Fibroblast of pulmonary artery (primary cell): ENCODE measurements around the gene KCNH1.
"Not testable (repeated sequence)": the region's sequence is repeated elsewhere in the genome, so short reads cannot be mapped to it uniquely, and the experiment has no call there.

ENCODE experiments used
- DNase-seq: peaks from one replicate; pipeline ENCODE4 v3.0.0-alpha.2; 2010; ENCODE audit warnings: low read depth
- H3K4me3 ChIP-seq: replicated peaks from 2 replicates; pipeline ENCODE4 v1.5.1; 2011; ENCODE audit warnings: low read depth, mild to moderate bottlenecking, control low read depth, low read length, moderate library complexity
- CTCF ChIP-seq: IDR thresholded peaks from 2 replicates; pipeline ENCODE4 v1.5.1; 2011; ENCODE audit warnings: mild to moderate bottlenecking, control low read depth, low read length, inconsistent platforms; ENCODE audit errors: missing control alignments

KCNH1 gene

DNA sequence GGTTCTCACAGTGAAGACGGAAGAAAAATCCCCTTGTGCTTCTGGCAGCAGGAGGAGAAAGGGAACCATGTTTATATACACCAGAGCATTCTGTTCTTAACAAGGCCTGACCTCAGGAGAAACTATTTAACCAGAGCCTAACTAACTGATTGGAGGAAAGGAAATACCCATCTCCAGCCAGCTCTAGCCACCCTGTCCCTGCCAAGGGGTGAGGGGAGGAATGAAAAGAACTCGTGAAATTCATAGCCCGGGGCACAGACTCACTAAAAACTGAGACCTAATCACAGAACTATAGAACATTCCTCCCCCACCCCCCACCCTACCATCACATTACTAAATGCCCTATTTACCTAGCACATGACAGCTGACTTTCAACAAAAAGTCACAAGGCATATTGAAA, 65.0 kb downstream of the KCNH1 start:
- H3K4me3 ChIP-seq: no peak overlapping the region
- DNase-seq: no peak
- TF ChIP-seq CTCF: no peak

- H3K4me3 ChIP-seq: no peak overlapping the region
- DNase-seq: no peak
- TF ChIP-seq CTCF: no peak
These were observed 67.1 kb downstream of the KCNH1 start for GRCh38 chr1:211066781-211067384.

- not testable (repeated sequence) for DNase-seq, H3K4me3 ChIP-seq
These were observed 92.1 kb downstream of the KCNH1 start for GRCh38 chr1:211041838-211042237.

DNA sequence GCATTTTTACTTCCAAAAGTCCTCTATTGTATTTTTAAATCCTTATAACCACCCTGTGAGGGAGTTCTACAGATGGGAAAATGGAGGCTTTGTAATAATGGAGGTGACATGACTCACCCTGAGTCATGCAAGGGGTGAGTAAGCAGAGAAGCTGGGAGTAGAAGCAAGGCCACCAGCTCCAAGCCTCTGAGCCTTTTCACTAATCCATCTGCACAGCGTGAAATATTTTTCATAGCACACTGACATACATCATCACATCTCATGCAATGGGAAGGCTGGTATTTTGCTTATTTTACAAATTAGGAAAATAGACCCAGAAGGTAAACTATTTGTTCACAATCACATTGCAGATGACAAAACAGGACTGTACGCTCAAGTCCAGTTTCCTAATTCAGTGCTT, 96.9 kb downstream of the KCNH1 start:
- no peak for TF ChIP-seq CTCF
- H3K4me3 ChIP-seq: no peak overlapping the region
- DNase-seq: peak; percentile 14

GRCh38 chr1:211036381-211037060, 97.4 kb downstream of the KCNH1 start:
- TF ChIP-seq CTCF: no peak
- H3K4me3 ChIP-seq: no peak overlapping the region
- DNase-seq: no peak

DNA sequence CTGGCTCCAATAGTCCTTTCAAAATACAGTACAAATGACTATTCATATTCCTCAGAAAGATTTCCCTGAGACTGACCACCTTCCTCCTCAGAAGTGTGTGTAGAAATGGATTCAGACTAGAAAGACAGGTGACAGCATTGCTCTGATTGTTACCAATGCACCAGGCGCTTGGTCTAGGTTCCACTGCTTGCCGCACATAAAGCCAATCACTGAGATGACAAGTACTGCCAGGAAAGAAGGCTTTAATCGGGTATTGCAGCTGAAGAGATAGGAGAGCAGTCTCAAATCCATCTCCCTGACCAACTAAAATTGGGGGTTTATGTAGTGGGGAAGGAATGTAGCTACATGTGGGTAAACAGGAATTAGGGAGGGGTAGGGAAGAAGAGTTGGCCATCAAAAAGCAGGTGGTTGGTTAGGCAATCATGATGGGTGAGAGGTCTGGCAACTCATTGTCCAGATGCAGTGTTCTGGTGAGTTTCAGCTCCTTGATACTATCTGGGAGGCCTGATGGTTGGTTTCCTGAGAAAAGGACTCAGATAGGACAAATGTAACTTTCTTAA, 98.0 kb downstream of the KCNH1 start:
- no peak for TF ChIP-seq CTCF
- DNase-seq: no peak
- no peak overlapping the region for H3K4me3 ChIP-seq

DNA sequence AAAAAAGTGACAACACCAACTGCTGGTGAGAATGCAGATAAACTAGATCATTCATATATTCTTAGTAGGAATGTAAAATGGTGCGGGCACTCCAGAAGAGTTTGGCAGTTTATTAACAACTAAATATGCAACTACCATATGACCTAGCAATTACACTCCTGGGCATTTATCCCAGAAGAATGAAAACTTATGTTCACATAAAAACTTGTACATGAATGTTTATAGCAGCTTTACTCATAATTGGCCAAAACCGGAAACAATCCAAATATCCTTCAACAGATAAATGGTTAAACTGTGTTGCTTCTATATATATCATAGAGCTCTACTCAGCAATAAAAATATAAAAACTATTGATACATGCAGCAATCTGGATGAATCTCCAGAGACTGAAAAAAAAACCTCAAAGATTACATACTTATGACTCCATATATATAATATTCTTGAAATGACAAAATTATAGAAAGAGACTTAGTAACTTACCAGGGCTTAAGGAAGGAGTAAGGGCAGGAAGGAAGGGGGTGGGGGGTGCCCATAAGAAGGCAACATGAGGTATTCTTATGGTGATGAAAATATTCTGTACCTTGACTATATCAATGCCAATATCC, 99.9 kb downstream of the KCNH1 start:
- H3K4me3 ChIP-seq: no peak overlapping the region
- no peak for DNase-seq
- no peak for TF ChIP-seq CTCF
